Forelimb muscle (tissue), 1 donor: Measurements from ENCODE around the gene TNFAIP1. TPM values are rescaled to one million over a fixed set of nuclear protein-coding genes. Genes with fewer than 3 reads are reported as not detected.
"Not testable (repeated sequence)": the region's sequence is repeated elsewhere in the genome, so short reads cannot be mapped to it uniquely, and the experiment has no call there.

Source experiments
- DNase-seq: peaks from one replicate; pipeline ENCODE4 v3.0.0-alpha.2; 2013; ENCODE audit warnings: low read depth
- polyA plus RNA-seq: library from polyadenylated mRNA; unstranded; fragments of 120-200 nt; gene quantifications from one replicate; pipeline ENCODE4 v1.2.1, GENCODE V29; 2013; ENCODE audit not compliant: insufficient read length

Gene TNFAIP1
- polyA plus RNA-seq: 29.1 TPM

GRCh38 chr17:28335201-28335958, at the start of gene TNFAIP1, which contains the start of gene IFT20:
TSS of gene TNFAIP1 (plus strand) at chr17:28335761. CDS start at chr17:28339522, 3,761 bp downstream.
TSS of gene IFT20 (minus strand) at chr17:28335472. CDS start at chr17:28331985, 3,487 bp downstream.
- DNase-seq: peak; percentile 99

GRCh38 chr17:28285965-28286364, 49.6 kb upstream of the TNFAIP1 start:
- no peak for DNase-seq

- DNase-seq: no peak
Observed at GRCh38 chr17:28290703-28291102, 44.9 kb upstream of the TNFAIP1 start.

GRCh38 chr17:28291780-28292330, 43.7 kb upstream of the TNFAIP1 start:
- no peak for DNase-seq

GRCh38 chr17:28292878-28293277, 42.7 kb upstream of the TNFAIP1 start:
- not testable (repeated sequence) for DNase-seq

GRCh38 chr17:28293994-28294393, 41.6 kb upstream of the TNFAIP1 start:
- DNase-seq: no peak

- DNase-seq: no peak
Observed at GRCh38 chr17:28295677-28296578, 39.6 kb upstream of the TNFAIP1 start.

- no peak for DNase-seq
Observed at GRCh38 chr17:28298449-28298848, 37.1 kb upstream of the TNFAIP1 start.

- DNase-seq: no peak
Observed at GRCh38 chr17:28306954-28307401, 28.6 kb upstream of the TNFAIP1 start.

GRCh38 chr17:28313841-28314240, 21.7 kb upstream of the TNFAIP1 start:
- no peak for DNase-seq

GRCh38 chr17:28315846-28316705, 19.5 kb upstream of the TNFAIP1 start:
- no peak for DNase-seq

- DNase-seq: no peak
Observed at GRCh38 chr17:28317099-28317965, 18.2 kb upstream of the TNFAIP1 start.

GRCh38 chr17:28317966-28318758, 17.4 kb upstream of the TNFAIP1 start:
- DNase-seq: no peak

- peak; percentile 86 for DNase-seq
Observed at GRCh38 chr17:28318759-28319597, 16.6 kb upstream of the TNFAIP1 start, which contains the start of gene TMEM97. TSS of gene TMEM97 (plus strand) at chr17:28319200. CDS start at chr17:28319240, 40 bp downstream.

GRCh38 chr17:28319598-28319935, 16.0 kb upstream of the TNFAIP1 start:
- no peak for DNase-seq

- no peak for DNase-seq
Observed at GRCh38 chr17:28320215-28321061, 15.1 kb upstream of the TNFAIP1 start.

- no peak for DNase-seq
Observed at GRCh38 chr17:28324267-28324745, 11.3 kb upstream of the TNFAIP1 start.
